HepG2 (cell line): Measurements from ENCODE around the gene PPM1M. TPM values are rescaled to one million over a fixed set of nuclear protein-coding genes. Genes with fewer than 3 reads are reported as not detected.

Experiments
- ATAC-seq: fragments of 200-7000 bp; cut with Tn5 transposase; 3 replicates; pipeline ENCODE4 v1.9.1; 2020; ENCODE audit warnings: mild to moderate bottlenecking, moderate library complexity
- BruUV-seq: library from RNA; stranded (reverse); fragments of 400-500 nt; replicated peaks from 2 replicates; lab custom pipeline; 2021; lab: Mats Ljungman, UMichigan
- CTCF ChIA-PET: fragments of 300-600 bp; formaldehyde crosslinking; extraction: SDS; loops from one replicate; lab custom pipeline; 2021; ENCODE audit warnings: low total read pairs, inconsistent platforms, low intra/inter-chr PET ratio; lab: Yijun Ruan, JAX
- POLR2A ChIA-PET: fragments of 350-600 bp; sonication (Branson Sonifier 250); formaldehyde crosslinking; loops from one replicate; lab custom pipeline; 2020; ENCODE audit warnings: antibody characterized with exemption, inconsistent platforms; lab: Yijun Ruan, JAX
- DNase-seq: peaks from one replicate; pipeline ENCODE4 v3.0.0-alpha.2; 2015; ENCODE audit warnings: low spot score
- FAIRE-seq: peaks from 3 replicates; lab custom pipeline; 2011; peaks lifted over from hg19 to GRCh38; lab: Jason Lieb, UNC
- H2AFZ ChIP-seq: one replicate; pipeline ENCODE4 v1.6.1; 2011; ENCODE audit warnings: low read length, inconsistent platforms
- H3K27ac ChIP-seq: fragments of 300-600 bp; 3 replicates; pipeline ENCODE4 v1.8.0; 2011; ENCODE audit warnings: mixed run types, mild to moderate bottlenecking, mixed read lengths, low read length, inconsistent platforms; ENCODE audit not compliant: insufficient read depth; ENCODE audit errors: extremely low read length
- H3K27me3 ChIP-seq, 2 experiments: fragments of 200-600 bp in 1 of 2; 2 replicates in 1 of 2; 3 replicates in 1 of 2; pipeline versions ENCODE4 v1.6.0 to v1.8.0; 2011; ENCODE audit warnings: low read length in 2 of 2, mild to moderate bottlenecking in 2 of 2, moderate library complexity in 2 of 2, inconsistent platforms in 1 of 2; ENCODE audit not compliant: insufficient read depth in 2 of 2, control insufficient read depth in 1 of 2
- H3K36me3 ChIP-seq, 2 experiments: fragments of 200-600 bp in 1 of 2; replicated peaks in 1 of 2; 2 replicates in 1 of 2; 3 replicates in 1 of 2; pipeline versions ENCODE4 v1.5.1 to v1.8.0; 2011; ENCODE audit warnings: low read length in 2 of 2, inconsistent platforms in 1 of 2; ENCODE audit not compliant: insufficient read depth in 2 of 2, control insufficient read depth in 1 of 2
- H3K4me1 ChIP-seq: 2 replicates; pipeline ENCODE4 v1.5.1; 2012; ENCODE audit warnings: low read length, inconsistent platforms; ENCODE audit not compliant: insufficient read depth
- H3K4me2 ChIP-seq: 2 replicates; pipeline ENCODE4 v1.6.0; 2011; ENCODE audit warnings: low read depth, low read length, inconsistent platforms
- H3K4me3 ChIP-seq, 3 experiments: fragments of 200-600 bp in 1 of 3; sonication (generic), shearing (Covaris generic) in 1 of 3; replicated peaks in 1 of 3; 2 replicates each; pipeline ENCODE4 v1.5.1; 2011 to 2016; ENCODE audit warnings: low read length in 3 of 3, inconsistent platforms in 2 of 3, low read depth in 2 of 3, mild to moderate bottlenecking in 2 of 3, control low read depth in 1 of 3, mixed read lengths in 1 of 3; ENCODE audit not compliant: insufficient read depth in 1 of 3
- H3K79me2 ChIP-seq: one replicate; pipeline ENCODE4 v1.6.1; 2011; ENCODE audit warnings: low read length, inconsistent platforms; ENCODE audit not compliant: insufficient read depth
- H3K9ac ChIP-seq: 2 replicates; pipeline ENCODE4 v1.6.0; 2011; ENCODE audit warnings: mild to moderate bottlenecking, low read depth, low read length, inconsistent platforms; ENCODE audit not compliant: insufficient read depth
- H3K9me3 ChIP-seq: 2 replicates; pipeline ENCODE4 v1.5.1; 2012; ENCODE audit warnings: mild to moderate bottlenecking, low read length
- H4K20me1 ChIP-seq: 2 replicates; pipeline ENCODE4 v1.6.0; 2011; ENCODE audit warnings: inconsistent platforms, mild to moderate bottlenecking, low read length, moderate library complexity; ENCODE audit not compliant: insufficient read depth
- ATF6 ChIP-seq: sonication (generic); formaldehyde crosslinking; conservative IDR thresholded peaks from 2 replicates; pipeline ENCODE4 v1.4.0; 2020; ENCODE audit warnings: missing genetic modification reagents
- ATRX ChIP-seq: sonication (generic); formaldehyde crosslinking; IDR thresholded peaks from 2 replicates; pipeline ENCODE4 v1.4.0; 2020; ENCODE audit warnings: missing genetic modification reagents, borderline replicate concordance
- CBX1 ChIP-seq: IDR thresholded peaks from one replicate; pipeline ENCODE4 v1.6.1; 2016; ENCODE audit warnings: antibody characterized with exemption, low read depth
- GTF3A ChIP-seq: sonication (generic); formaldehyde crosslinking; conservative IDR thresholded peaks from 2 replicates; pipeline ENCODE4 v1.4.0; 2020; ENCODE audit warnings: mild to moderate bottlenecking, missing genetic modification reagents
- HNRNPUL1 ChIP-seq: fragments of 200-400 bp; formaldehyde crosslinking; IDR thresholded peaks from 2 replicates; pipeline ENCODE4 v1.6.1; 2017; ENCODE audit warnings: low read depth, mild to moderate bottlenecking, low read length, moderate library complexity
- NFE2 ChIP-seq: sonication (generic); formaldehyde crosslinking; IDR thresholded peaks from 2 replicates; pipeline ENCODE4 v1.4.0; 2020; ENCODE audit warnings: missing genetic modification reagents
- ONECUT2 ChIP-seq: sonication (generic); formaldehyde crosslinking; IDR thresholded peaks from 2 replicates; pipeline ENCODE4 v1.4.0; 2020; ENCODE audit warnings: missing genetic modification reagents
- POLR2A ChIP-seq, 2 experiments: IDR thresholded peaks; 2 replicates each; pipeline ENCODE4 v1.6.1; 2011; ENCODE audit warnings: low read depth in 2 of 2, low read length in 2 of 2, mild to moderate bottlenecking in 1 of 2, moderate library complexity in 1 of 2; ENCODE audit not compliant: insufficient read depth in 1 of 2
- POLR2AphosphoS5 ChIP-seq: IDR thresholded peaks from 2 replicates; pipeline ENCODE4 v1.6.1; 2012; ENCODE audit warnings: low read depth, low read length
- RBM22 ChIP-seq: fragments of 200-400 bp; formaldehyde crosslinking; optimal IDR thresholded peaks from 2 replicates; pipeline ENCODE3; 2017; ENCODE audit warnings: mild to moderate bottlenecking, low read length, moderate library complexity
- SKIL ChIP-seq: sonication (generic); formaldehyde crosslinking; IDR thresholded peaks from 2 replicates; pipeline ENCODE4 v1.8.0; 2022; ENCODE audit warnings: missing genetic modification reagents, mild to moderate bottlenecking, moderate library complexity, borderline replicate concordance
- SOX6 ChIP-seq, 2 experiments: fragments of 450-650 bp in 1 of 2; sonication (generic) in 1 of 2; formaldehyde crosslinking in 1 of 2; IDR thresholded peaks; 2 replicates each; pipeline versions ENCODE4 v1.4.0 to v1.6.1; 2017 to 2020; ENCODE audit warnings: antibody characterized with exemption in 1 of 2, mild to moderate bottlenecking in 1 of 2, missing genetic modification reagents in 1 of 2
- ZNF362 ChIP-seq: sonication (generic); formaldehyde crosslinking; IDR thresholded peaks from 2 replicates; pipeline ENCODE4 v1.4.0; 2020; ENCODE audit warnings: missing genetic modification reagents, mild to moderate bottlenecking, borderline replicate concordance
- ZNF367 ChIP-seq: sonication (generic); formaldehyde crosslinking; IDR thresholded peaks from 2 replicates; pipeline ENCODE4 v1.4.0; 2020; ENCODE audit warnings: missing genetic modification reagents, borderline replicate concordance
- WGBS: methylation state at CpG from one replicate; pipeline ENCODE4 v1.1.6; 2017; ENCODE audit warnings: low lambda C conversion rate; 5-methylcytosine and 5-hydroxymethylcytosine counted together
- in situ Hi-C: cut with HindIII; loops from 2 replicates; pipeline ENCODE4 v1.10.0; 2017; ENCODE audit warnings: low pct_unique_long_range_greater_than_20kb; ENCODE audit not compliant: extremely low pct_ligation_motif_present
- intact Hi-C: fragments of 100-400 bp; cut with micrococcal nuclease; formaldehyde crosslinking; loops from one replicate; pipeline ENCODE4 v1.10.0; 2022; ENCODE audit not compliant: unreplicated experiment
- polyA plus RNA-seq, 8 experiments: library from polyadenylated mRNA; depleted of rRNA in 3 of 8; stranded (reverse) in 7 of 8; unstranded in 1 of 8; fragments of >200 nt; fragmentation: Illumina TruSeq in 4 of 8; extraction: Trizol in 4 of 8; gene quantifications; 2 replicates each; pipeline versions ENCODE4 v1.2.1 to v1.2.3, GENCODE V29; 2011 to 2016; ENCODE audit warnings: low read depth in 4 of 8, missing spikeins in 1 of 8, mixed read lengths in 1 of 8; ENCODE audit not compliant: insufficient read depth in 1 of 8
- total RNA-seq, 5 experiments: library from RNA; depleted of rRNA; stranded (reverse); fragments of >200 nt; fragmentation: Illumina TruSeq; extraction: Trizol; gene quantifications; 2 replicates each; pipeline ENCODE4 v1.2.3, GENCODE V29; 2016; ENCODE audit warnings: low read depth in 1 of 5

The PPM1M gene
- total and polyA plus RNA-seq, 2 of the 13 experiments (the other 11 are each of a cell fraction or from before 2014, with no cell fraction given), result 2.5 to 5.9 TPM

GRCh38 chr3:52256159-52256558 lies 10.6 kb downstream of the PPM1M start:
- intact Hi-C loops, result no loop called here
- WGBS, result 84% methylated on average over 3 of the region's 3 CpGs
- H3K36me3 ChIP-seq, result peaks cover 39 to 76% of the 10 kb centered on the region in 2 experiments
- ATAC-seq (no peak), DNase-seq (no peak), FAIRE-seq (no peak)
- ChIA-PET CTCF (no interaction called here), POLR2A (no interaction called here)
- H3K27me3 ChIP-seq, result no peaks in the 10 kb centered on the region
- H3K9me3 ChIP-seq, result no peaks in the 10 kb centered on the region
- no peaks in the 10 kb centered on the region for H3K79me2 ChIP-seq
- H3K4me2 ChIP-seq, result no peak overlapping the region
- in situ Hi-C loops, result no loop called here
- H4K20me1 ChIP-seq, result no peaks in the 10 kb centered on the region
- H3K4me1 ChIP-seq, result no peaks in the 10 kb centered on the region
- no peak overlapping the region for H3K4me3 ChIP-seq
- H3K27ac ChIP-seq, result no peak overlapping the region
- no peak overlapping the region for H3K9ac ChIP-seq
- no TSS peak for BruUV-seq
- TF ChIP-seq POLR2AphosphoS5 (0 out of 2 replicates have a peak, but pooled peaks have one; percentile 21), HNRNPUL1 (no peak), ONECUT2 (CRISPR knock-in tag) (no peak), POLR2A (IDR thresholded peaks at IDR 0.05; ENCODE audit: insufficient read depth in 1 of 2, low read depth in 2 of 2, low read length in 2 of 2) (peak in 1 of 2 experiments; percentile 21; a peak in 1 of 4 replicates)
- H2AFZ ChIP-seq, result no peak overlapping the region

GRCh38 chr3:52256622-52257021 lies 11.1 kb downstream of the PPM1M start:
- Histone ChIP-seq H3K27ac (no peak overlapping the region), H3K79me2 (no peaks in the 10 kb centered on the region), H3K36me3 (peaks cover 41 to 81% of the 10 kb centered on the region in 2 experiments), H3K4me2 (no peak overlapping the region), H4K20me1 (no peaks in the 10 kb centered on the region), H3K4me3 (no peak overlapping the region), H2AFZ (no peak overlapping the region), H3K9me3 (no peaks in the 10 kb centered on the region), H3K4me1 (no peaks in the 10 kb centered on the region), H3K9ac (no peak overlapping the region), H3K27me3 (no peaks in the 10 kb centered on the region)
- no TSS peak for BruUV-seq
- POLR2A ChIA-PET, result interaction anchor here (0.8 kb wide), 1 partner anchor 9 kb away, joined by 3 read pairs; no protein-coding TSS in a partner anchor
- in situ Hi-C loops (no loop called here), intact Hi-C loops (no loop called here)
- ATAC-seq, result no peak
- no peak for DNase-seq
- CTCF ChIA-PET, result no interaction called here
- 92% methylated on average over 4 of the region's 4 CpGs for WGBS
- FAIRE-seq, result no peak
- TF ChIP-seq ZNF362 (CRISPR knock-in tag) (no peak), ATRX (no peak), ZNF367 (CRISPR knock-in tag) (no peak), POLR2AphosphoS5 (0 out of 2 replicates have a peak, but pooled peaks have one; percentile 3), SOX6 (IDR thresholded peaks at IDR 0.05) (no peak), SOX6 (CRISPR knock-in tag; IDR thresholded peaks at IDR 0.05) (no peak), ATF6 (CRISPR knock-in tag) (no peak), NFE2 (CRISPR knock-in tag) (no peak), GTF3A (CRISPR knock-in tag) (no peak), RBM22 (peak; percentile 67), SKIL (CRISPR knock-in tag) (no peak), CBX1 (no peak)
